ENCODE results near the gene TDRD9.

TDRD9 gene

DNA sequence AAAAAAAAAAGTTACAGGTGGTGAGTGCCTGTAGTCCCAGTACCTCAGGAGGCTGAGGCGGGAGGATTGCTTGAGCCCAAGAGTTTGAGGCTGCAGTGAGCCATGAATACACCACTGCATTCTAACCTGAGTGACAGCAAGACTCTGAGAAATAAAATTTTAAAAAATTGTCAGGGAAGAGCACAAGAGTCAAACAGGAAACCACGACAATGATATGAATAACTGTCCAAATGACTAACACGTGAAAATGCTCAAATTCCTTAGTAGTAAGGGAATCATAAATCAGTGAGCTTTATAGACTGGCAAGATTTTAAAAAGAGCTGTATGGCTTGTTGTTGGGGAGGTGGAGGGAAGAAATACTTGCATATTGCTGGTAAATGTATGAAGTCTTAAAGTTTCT, 144.3 kb downstream of the TDRD9 start:
- FAIRE-seq, result no peak

DNA sequence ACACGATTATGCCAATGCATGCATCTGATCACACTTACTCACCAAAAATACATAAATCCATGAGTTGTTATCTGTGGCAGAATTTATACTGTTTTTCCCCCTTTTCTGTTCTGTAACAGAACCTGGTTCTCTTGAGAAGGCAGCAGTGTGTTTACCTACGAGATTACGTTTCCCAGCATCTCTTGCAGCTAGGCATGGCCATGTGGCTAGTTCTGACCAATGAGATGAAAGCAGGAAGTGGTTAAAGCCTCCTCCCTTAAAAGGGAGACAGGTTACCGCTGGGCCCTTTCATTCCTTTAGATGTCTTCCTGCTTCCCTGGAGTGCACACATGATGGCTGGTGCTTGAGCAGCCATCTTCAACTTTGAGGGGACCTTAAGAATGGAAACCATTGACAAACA, 145.5 kb downstream of the TDRD9 start:
- no peak for FAIRE-seq

DNA sequence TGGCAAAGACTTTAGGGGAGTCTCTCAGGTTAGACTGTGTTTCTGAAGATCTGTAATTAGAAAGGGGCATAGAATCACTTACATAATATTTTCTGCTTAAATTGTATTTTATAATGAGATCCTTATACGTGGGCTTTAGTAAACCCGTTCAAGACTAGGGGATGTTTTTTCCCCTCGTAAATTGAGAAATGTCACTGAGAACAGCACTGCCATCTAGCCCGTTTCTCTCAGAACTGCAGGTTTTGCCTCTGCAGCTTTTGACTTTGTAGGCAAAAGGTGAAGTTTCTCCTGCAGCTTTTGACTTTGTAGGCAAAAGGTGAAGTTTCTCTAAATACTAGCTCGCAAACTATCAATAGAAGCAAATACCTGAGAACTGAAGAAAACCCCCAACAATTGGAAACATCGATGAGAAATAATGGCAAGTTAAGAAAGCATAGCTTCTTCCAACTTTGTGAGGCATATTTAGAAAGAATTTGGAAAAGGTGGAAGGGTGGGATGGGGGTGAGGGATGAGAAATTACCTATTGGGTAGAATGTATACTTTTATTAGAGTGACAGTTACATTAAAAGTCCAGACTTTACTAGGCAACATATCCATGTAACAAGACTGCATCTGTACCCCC, 147.4 kb downstream of the TDRD9 start:
- no peak for FAIRE-seq

DNA sequence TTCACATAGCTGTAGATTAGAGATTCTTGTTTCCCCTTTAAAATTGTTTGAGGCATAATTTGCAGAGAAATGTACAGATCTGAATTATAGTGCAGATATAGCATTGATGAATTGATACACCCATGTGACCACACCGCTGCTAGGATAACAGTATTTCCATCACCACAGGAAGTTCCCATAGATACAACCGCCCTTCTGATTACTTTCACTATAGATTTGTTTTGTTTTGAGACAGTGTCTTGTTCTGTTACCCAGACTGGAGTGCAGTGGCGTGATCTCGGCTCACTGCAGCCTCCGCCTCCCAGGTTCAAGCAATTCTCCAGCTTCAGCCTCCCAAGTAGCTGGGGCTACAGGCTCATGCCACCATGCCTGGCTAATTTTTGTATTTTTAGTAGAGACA, 148.5 kb downstream of the TDRD9 start:
- FAIRE-seq, result no peak

DNA sequence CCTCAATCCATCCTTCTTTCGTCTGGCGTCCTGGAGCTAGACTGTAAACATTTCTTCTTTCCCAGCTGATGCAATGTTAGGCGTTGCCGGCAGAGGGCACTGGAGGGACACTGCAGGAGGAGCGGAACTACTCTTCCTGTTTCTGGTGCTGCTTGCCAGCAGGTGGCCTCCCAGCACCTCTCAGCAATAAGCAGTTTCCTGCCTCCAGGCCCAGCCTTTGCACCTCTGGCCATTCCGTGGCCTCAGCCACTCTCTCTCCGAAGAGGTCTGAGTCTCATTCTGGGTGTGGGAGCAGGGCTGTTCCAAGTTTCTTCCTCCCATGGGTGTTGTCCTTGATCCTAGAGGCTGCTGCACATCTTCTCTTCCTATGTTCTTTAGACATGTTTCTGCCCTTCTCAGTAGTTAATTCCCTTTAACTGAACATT, 149.8 kb downstream of the TDRD9 start:
- peak; percentile 92 for FAIRE-seq

DNA sequence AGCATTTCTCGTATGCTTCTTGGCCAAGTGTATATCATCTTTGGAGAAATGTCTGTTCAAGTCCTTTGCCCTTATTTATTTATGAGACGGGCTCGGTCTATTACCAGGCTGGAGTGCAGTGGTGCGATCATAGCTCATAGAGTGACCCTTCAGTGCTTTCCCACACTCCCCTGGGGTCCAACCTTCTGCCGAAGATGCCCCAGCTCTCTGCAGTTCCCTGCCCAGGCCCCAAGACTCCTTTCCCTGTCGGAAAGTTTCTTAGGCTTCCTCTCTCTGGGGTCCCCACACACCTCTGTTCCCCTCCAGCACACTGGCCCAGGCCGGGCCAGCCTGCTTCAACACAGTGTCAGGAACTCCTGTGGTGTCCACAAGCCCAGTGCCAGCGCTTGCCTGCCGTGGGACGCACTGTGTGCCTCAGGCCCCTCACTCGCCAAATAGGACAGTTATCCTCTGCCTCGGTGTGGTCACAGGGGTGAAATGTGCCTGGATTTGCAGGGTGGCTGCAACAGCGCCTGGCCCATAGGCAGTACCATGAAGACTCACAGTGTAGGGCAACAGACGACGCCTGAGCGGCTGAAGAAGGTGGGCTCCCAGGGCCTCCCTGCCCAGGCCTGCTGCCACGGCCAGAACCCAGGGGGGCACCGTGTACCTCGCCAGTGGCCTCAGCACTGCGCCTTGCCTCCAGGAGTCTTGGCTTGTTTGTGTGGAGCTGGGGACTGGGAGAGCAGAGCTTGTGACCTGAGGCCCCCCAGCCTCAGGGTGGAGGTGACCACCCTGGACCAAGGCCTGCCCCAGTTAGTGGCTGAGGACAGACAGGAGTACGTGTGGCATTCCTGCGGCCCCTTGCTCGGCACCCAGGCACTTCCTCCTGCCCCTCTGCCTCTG, 152.4 kb downstream of the TDRD9 start:
- no peak for FAIRE-seq

DNA sequence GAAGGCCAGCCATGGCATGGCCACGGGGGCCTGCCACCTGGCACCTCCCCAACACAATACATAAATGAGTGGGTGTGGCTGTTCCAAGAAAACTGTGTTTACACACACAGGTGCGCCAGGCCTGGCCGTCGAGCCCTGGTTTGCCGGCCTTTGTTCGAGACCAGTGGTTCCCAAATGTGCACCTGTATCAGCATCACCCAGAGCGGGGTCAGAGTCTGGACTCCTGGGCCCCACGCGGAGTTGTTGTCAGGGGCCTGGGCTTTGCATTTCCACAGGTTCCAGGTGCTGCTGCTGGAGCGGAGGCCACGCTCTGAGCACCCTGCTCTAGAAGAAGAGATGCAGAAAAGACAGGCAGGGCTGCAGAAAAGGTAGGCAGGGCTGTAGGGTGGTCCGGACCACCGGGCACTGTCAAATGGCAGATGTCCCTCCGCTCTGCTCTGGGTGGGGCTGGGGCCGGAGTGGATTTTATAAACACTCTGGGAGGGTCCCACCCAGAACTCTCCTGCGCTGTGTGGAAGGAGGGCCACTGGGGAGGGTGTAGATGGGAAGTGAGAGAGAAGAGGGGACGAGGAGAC, 153.1 kb downstream of the TDRD9 start:
- FAIRE-seq, result no peak

DNA sequence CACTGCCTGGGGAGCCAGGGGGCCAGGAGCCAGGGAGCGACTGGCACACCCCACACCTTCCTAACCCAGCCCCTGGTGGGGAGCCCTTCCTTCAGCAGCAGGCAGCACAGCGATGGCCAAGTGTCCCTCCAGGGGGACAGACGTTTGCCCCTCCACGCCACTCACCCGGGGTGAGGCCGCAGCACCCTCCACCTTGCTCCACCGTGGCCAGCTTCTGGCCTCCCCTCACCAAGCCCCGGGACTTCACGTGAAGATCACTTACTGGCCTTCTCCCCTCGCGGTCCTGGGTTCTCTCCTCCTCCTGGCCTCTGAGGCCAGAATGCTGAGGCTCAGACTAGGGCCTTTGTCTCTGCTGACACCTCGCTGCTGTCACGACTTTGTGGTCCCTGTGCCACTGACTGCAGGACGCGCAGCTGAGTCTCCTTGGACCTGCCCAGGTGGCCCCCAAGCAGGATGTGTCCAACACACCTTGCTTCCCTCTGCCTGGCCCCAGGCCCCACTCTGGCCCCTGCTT, 153.8 kb downstream of the TDRD9 start:
- FAIRE-seq, result no peak

DNA sequence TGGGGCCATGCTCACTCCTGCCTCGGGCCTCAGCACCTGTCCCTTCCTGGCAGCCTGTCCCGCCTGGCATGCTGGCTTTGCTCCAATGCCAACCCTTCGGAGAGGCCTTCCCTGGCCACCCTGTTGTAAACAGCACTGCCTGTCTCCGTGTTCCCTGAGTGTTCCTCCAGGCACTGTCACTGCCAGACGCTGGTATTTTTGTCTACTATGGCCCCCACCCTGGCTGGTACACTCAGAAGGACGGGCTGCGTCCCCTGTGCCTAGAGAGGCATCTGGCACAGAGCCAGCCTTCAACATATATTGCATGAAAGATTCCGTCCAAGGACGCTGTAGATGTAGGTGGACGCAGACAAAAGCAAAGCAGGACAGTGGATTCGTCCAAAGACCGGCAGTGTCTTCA, 154.6 kb downstream of the TDRD9 start:
- no peak for FAIRE-seq

DNA sequence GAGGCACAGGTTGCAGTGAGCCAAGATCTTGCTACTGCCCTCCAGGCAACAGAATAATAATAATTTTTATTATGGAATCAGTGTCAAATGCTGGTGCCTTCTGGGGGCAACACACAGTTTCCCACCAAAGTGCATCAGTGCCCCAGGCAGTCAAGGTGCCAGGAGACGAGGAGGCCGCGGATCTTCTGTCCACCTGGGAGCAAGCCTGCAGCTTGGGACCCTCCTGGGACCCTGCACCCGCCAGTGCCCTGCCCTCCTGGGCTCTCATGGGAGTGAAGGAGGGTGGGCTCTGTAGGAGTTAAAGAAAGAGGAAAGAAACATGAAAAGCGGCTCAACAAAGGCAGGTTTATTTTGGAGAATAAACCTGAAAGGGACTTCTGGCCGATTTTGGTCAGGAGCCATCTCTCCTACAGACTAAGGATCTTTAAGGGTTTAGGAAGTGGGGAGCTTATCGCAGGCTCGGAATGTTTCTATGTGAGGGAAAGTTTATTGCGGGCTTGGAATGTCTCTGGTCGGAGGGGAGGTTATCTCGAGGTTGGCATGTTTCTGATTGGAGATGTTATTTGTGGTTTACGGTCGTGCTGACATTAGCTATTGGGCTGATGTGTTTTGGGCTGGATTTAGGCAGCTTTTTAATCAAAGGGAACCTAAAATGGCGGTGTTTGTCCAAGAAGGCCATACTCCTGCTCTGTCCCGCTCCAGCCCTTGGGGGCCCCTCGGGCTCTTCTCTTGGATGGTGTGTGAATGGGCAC, 156.2 kb downstream of the TDRD9 start:
- FAIRE-seq, result no peak

DNA sequence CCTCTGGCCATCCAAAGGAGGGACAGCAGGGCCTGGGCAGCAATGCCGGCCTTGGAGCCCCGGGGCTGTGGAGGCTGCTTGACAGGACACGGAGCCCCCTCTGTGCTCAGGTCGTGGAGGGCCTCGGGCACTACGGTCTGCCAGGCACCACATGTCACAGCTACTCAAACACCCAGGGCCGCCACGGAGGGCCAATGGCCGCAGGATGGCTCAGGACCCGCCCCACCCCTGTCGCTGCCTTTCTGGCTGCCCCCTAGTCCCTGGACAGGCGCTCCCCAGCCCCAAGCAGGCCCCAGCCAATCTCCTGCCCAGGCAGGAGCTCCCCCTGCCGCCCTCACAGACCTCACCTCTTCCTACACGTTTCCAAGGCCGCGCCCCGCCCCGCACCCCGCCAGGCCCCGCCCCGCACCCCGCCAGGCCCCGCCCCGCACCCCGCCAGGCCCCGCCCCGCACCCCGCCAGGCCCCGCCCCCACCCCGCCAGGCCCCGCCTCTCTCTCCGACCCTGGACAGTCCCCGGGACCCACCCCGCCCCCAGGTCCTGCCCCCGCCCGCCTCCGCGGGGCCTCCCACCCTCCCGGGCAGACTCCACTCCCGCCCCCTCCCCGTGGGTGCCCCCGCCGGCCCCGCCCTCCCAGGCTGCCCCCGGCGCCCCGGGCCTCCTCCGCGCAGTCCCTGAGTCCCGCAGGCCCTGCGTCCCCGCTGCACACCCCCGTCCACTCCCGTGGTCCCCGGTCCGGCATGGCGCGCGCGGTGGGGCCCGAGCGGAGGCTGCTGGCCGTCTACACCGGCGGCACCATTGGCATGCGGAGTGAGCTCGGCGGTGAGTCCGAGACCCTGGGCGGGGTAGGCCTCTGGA, 157.0 kb downstream of the TDRD9 start, which contains the start of gene ASPG:
Gene ASPG (plus strand): TSS at position 669 of the 857 bp plus-strand sequence. CDS start 71 bp downstream, at position 740.
- no peak for FAIRE-seq

DNA sequence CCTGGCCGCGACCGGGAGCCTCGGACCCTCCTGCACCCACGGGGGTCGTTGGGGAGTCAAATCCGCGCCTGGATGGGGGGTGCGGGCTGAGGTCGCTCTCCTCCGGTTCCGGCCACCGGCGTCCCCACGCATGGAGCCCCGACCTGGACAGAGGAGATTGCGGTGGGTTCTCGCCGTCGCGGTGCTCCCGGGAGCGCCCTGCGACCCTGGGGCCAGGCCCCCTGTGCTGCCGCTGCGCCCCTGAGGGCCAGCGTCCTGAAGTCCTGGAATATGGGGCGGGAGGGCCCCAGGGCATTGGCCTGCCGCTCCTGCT, 157.6 kb downstream of the TDRD9 start:
- no peak for FAIRE-seq

DNA sequence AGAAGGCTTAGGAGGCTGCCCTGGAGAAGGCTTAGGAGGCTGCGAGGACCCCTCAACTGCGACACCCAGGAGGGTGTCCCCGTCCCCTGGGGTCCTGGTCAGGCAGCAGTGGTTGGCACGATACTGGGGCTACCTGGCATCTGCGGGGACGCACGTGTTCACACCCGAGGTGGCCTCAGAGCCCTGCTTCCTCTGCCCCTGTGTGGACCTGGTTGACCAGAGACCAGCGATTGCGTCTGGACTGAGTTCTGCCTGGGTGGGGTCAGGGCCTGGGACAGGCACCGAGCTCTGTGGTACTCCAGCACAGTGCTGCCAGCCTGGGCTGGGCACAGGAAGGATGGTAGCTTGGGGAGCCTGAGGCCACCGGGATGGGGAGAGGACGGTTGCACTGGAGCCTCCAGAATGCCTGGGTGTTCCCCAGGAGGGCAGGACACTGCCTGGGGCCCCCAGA, 158.0 kb downstream of the TDRD9 start:
- FAIRE-seq, result no peak

DNA sequence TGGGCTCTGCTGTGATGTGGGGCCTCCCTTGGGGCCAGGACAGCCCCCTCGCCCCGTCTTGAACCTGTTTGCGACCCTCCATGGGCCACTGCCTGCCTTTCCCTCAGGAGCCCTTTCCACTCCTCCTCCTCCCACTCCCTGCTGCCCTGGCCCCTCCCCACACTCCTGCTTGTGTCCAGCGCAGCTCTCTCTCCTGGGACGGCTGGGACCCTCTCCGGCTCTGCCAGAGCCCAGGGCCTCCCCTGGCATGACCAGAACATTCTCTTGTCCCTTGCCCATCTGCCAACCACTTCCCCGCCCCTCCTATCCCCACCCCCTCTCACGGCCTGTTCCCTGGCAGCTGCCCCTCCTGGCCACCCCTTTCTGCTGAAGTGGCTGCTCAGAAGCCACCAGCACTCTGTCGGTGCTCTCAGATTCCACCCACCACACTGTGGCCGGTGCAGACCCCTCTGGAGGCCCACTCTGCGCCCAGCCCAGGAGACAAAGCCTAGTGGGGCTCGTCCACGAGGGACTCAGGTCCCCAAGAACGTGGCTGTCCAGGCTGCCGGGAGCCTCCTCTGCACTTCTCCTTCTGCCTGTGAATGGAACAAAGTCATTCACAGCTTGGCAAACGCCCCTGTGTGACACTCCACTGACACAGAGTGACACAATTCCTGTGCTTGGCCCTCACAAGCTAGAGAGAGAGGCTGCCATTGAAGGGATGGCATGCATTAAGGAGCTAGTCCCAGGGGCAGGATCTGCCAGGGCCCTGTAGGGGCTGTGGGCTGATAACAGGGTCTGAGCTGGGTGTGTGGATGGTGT, 158.6 kb downstream of the TDRD9 start:
- FAIRE-seq, result no peak

DNA sequence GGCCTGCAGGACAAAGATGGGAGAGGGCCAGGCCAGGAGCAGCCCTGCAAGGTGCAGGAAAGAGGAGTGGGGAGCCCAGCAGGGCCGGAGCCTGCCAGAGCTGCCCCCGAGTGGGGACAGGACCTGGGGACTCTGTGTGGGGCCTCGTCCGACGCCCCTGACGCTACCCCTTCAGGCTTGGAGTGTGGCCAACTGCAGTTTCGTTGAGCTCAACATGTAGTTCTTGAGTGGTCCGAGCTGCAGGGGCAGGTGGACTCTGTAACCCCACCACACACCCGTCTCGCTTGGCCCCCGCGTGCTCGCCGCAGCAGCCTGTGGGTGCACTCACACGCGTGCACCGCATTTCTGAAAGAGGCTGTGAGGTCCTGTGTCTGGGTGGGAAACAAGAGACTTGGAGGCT, 159.2 kb downstream of the TDRD9 start:
- FAIRE-seq, result no peak

DNA sequence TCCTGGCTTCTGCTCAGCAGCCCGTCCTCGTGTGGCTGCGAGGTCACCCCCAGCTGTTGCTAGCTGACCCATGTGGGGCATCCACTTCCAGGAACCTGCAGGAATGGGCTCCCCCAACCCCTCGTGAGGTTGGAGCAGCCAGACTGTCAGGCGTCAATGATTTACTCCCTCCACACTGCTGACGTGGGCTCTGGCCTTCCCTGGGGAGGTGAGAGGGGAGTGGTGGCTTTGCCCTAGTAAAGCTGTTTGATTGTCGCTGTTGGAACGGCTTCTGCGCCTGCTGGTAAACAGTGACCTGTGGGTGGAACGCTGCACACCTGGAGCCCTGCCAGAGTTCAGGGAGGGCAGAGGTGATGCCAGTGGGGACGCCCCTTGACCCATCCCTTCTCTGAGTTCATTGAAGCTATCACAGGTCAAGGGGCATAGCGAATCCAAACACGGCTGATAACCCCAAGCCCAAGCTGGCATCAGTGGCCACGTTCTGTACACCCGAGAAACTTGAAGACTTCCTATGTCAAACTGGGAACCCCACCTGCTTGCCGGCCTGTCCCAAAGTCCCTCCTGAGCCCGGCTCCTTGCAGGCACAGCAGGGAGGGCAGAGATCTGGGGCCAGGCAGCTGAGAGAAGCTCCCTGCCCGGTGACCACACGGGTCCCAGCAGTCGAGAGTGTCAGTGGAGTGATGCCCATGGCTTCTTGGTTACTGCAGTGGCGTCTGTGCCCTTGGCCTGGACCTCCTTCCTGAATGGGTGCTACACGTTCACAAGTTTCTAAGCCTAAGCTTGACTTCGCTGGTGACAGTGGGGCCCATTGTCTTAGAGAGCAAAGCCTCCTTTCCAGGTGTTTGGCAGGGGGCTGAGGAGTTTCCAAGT, 160.0 kb downstream of the TDRD9 start:
- FAIRE-seq, result no peak

DNA sequence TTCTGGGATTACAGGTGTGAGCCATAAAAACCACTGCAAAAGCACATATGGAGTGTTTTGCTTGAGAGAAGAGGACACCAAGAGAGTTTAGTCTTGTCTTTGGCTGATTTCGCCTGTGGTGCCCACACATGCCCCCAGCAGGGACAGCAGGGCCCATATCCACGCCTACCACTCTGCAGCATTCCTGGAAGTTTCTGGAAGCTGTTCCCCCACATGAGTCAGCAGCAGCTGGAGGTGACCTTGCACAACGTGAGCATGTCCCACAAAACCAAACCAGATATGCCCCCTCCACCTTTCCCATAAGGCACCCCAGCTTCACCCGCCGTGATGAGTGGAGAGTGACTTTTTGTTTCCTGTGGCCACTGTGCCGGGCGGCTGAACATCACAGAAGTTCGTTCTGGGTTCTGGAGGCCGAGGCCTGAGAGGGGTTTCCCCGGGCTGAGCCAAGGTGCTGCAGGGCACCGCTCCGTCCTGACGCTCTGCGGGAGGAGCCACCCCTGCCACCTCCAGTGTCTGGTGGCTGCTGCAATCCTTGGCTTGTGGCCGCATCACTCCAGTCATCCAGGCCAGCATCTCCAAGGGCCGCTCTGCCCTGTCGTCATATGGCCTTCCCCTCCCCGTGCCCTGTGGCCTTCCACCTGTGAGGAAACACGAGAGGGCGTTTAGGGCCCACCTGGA, 162.0 kb downstream of the TDRD9 start:
- FAIRE-seq, result no peak

DNA sequence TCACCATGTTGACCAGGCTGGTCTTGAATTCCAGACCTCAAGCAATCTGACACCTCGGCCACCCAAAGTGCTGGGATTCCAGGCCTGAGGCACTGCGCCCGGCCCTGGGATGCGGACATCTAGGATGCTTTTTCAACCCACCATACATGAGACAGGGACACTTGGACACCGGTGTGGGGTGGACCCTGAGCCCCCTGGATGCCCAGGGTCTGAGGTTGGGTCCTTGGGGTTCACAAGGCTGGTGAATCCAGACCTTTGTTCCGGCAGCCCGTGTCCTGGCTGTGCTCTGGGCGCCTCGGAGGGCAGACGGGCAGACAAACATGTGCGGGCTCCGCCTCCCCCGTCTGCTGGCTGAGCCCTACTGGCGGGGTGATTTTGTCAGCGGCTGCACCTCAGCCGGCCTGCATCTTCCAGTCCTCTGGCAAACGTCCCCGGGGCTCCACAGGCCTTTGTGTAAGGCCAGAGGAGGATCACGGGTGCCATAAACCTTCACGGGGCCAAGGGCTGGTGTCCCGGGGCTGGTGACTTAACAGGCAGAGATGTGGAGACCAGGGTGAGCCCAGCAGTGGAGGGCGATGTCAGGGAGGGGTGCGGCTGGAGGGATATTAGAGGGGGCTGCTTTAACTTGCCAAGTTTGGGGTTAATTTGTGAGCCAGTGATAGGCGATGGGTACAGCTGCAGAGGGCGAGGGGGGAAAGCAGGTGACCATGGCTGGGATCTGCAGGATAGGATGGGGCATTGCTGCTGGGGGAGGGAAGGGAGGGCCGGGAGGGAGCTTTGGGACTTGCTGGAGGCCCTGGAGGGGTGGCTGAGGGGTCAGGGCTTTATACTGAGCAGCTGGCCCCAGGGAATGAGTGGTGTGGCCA, 163.0 kb downstream of the TDRD9 start:
- FAIRE-seq, result no peak
